DND-41 (cell line): ENCODE data around the gene TBXA2R.

Source experiments
- ATAC-seq: fragments of 200-7000 bp; cut with Tn5 transposase; 3 replicates; pipeline ENCODE4 v1.9.1; 2021; ENCODE audit warnings: low read depth; ENCODE audit not compliant: insufficient read depth
- DNase-seq: peaks from one replicate; pipeline ENCODE4 v3.0.0-alpha.2; 2020
- H2AFZ ChIP-seq: 2 replicates; pipeline ENCODE4 v1.6.0; 2012; ENCODE audit warnings: low read depth, low read length
- H3K27ac ChIP-seq: 2 replicates; pipeline ENCODE4 v1.5.1; 2012; ENCODE audit warnings: low read length, inconsistent platforms
- H3K27me3 ChIP-seq: fragments of 200-600 bp; sonication (generic); 2 replicates; pipeline ENCODE4 v1.6.0; 2012; ENCODE audit warnings: low read length, mild to moderate bottlenecking, inconsistent platforms; ENCODE audit not compliant: insufficient read depth, poor library complexity
- H3K36me3 ChIP-seq: 2 replicates; pipeline ENCODE4 v1.5.1; 2012; ENCODE audit warnings: low read length, inconsistent platforms; ENCODE audit not compliant: insufficient read depth
- H3K4me1 ChIP-seq: 2 replicates; pipeline ENCODE4 v1.5.1; 2012; ENCODE audit warnings: mild to moderate bottlenecking, low read length; ENCODE audit not compliant: insufficient read depth
- H3K4me2 ChIP-seq: 2 replicates; pipeline ENCODE4 v1.6.0; 2012; ENCODE audit warnings: mild to moderate bottlenecking, moderate library complexity, low read length, inconsistent platforms; ENCODE audit not compliant: insufficient read depth
- H3K4me3 ChIP-seq, 2 experiments: fragments of 200-600 bp in 1 of 2; shearing (Covaris generic) in 1 of 2; 2 replicates each; pipeline ENCODE4 v1.5.1; 2012 to 2016; ENCODE audit warnings: inconsistent platforms in 2 of 2, low read length in 2 of 2, mild to moderate bottlenecking in 2 of 2, low read depth in 1 of 2, moderate library complexity in 1 of 2
- H3K79me2 ChIP-seq: 2 replicates; pipeline ENCODE4 v1.6.0; 2012; ENCODE audit warnings: low read length, inconsistent platforms; ENCODE audit not compliant: insufficient read depth
- H3K9ac ChIP-seq: 2 replicates; pipeline ENCODE4 v1.6.0; 2012; ENCODE audit warnings: low read depth, mild to moderate bottlenecking, inconsistent platforms, low read length, moderate library complexity
- H3K9me3 ChIP-seq: 2 replicates; pipeline ENCODE4 v1.5.1; 2012; ENCODE audit warnings: low read length, moderate library complexity, mild to moderate bottlenecking, inconsistent platforms; ENCODE audit not compliant: insufficient read depth, severe bottlenecking
- H4K20me1 ChIP-seq: 2 replicates; pipeline ENCODE4 v1.6.0; 2012; ENCODE audit warnings: low read length; ENCODE audit not compliant: insufficient read depth
- CTCF ChIP-seq: IDR thresholded peaks from 2 replicates; pipeline ENCODE4 v1.5.1; 2012; ENCODE audit warnings: borderline replicate concordance, low read length, moderate library complexity, mild to moderate bottlenecking; ENCODE audit not compliant: poor library complexity, severe bottlenecking; ENCODE audit errors: extremely low read depth
- EZH2 ChIP-seq: IDR thresholded peaks from 3 replicates; pipeline ENCODE4 v1.6.1; 2012; ENCODE audit warnings: borderline replicate concordance, low read depth, mild to moderate bottlenecking, moderate library complexity, low read length, inconsistent platforms; ENCODE audit not compliant: severe bottlenecking

TBXA2R gene

GRCh38 chr19:3623716-3624115 is 17.0 kb upstream of the TBXA2R start:
- Histone ChIP-seq H3K79me2 (peaks cover 32% of the 10 kb centered on the region), H3K4me2 (peak overlapping the region; percentile 94; the same call in 1 of the 2 replicates), H3K4me1 (peaks cover 35% of the 10 kb centered on the region), H3K4me3 (no peak overlapping the region), H3K9me3 (no peaks in the 10 kb centered on the region), H2AFZ (no peak overlapping the region), H3K9ac (no peak overlapping the region; the same call in 1 of the 2 replicates), H3K27ac (no peak overlapping the region), H3K27me3 (no peaks in the 10 kb centered on the region), H4K20me1 (peaks cover 32% of the 10 kb centered on the region), H3K36me3 (peaks cover 55% of the 10 kb centered on the region)
- no peak for DNase-seq
- TF ChIP-seq CTCF (no peak), EZH2 (no peak)
- no peak for ATAC-seq

DNA sequence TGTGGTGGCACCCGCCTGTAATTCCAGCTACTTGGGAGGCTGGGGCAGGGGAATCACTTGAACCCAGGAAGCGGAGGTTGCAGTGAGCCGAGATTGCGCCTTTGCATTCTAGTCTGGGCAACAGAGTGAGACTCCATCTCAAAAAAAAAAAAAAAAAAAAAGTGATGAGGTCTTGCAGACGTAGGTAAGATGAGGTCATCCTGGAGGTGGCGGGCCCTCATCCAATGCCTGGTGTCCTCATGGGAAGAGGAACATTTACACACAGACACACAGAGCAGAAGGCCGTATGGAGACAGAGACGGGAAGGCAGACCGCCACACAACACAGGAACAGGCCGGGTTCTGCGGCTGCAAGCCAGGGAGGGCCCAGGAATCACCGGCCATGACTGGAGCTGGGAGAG is 15.5 kb upstream of the TBXA2R start:
- peaks cover 32% of the 10 kb centered on the region for H3K79me2 ChIP-seq
- peaks cover 68% of the 10 kb centered on the region for H3K36me3 ChIP-seq
- H3K4me3 ChIP-seq: no peak overlapping the region
- peaks cover 32% of the 10 kb centered on the region for H3K4me1 ChIP-seq
- TF ChIP-seq CTCF: no peak
- TF ChIP-seq EZH2: no peak
- no peak overlapping the region for H3K27ac ChIP-seq
- no peak overlapping the region for H3K9ac ChIP-seq
- peaks cover 32% of the 10 kb centered on the region for H4K20me1 ChIP-seq
- H3K9me3 ChIP-seq: no peaks in the 10 kb centered on the region
- H2AFZ ChIP-seq: no peak overlapping the region
- no peaks in the 10 kb centered on the region for H3K27me3 ChIP-seq
- DNase-seq (no peak), ATAC-seq (no peak)
- no peak overlapping the region for H3K4me2 ChIP-seq

GRCh38 chr19:3621689-3622088 is 15.0 kb upstream of the TBXA2R start:
- H3K4me3 ChIP-seq: no peak overlapping the region
- TF ChIP-seq CTCF: no peak
- TF ChIP-seq EZH2: no peak
- peaks cover 28% of the 10 kb centered on the region for H3K4me1 ChIP-seq
- ATAC-seq (no peak), DNase-seq (no peak)
- H3K27me3 ChIP-seq: no peaks in the 10 kb centered on the region
- no peaks in the 10 kb centered on the region for H3K9me3 ChIP-seq
- H2AFZ ChIP-seq: no peak overlapping the region
- H3K79me2 ChIP-seq: peaks cover 32% of the 10 kb centered on the region
- H3K36me3 ChIP-seq: peaks cover 69% of the 10 kb centered on the region
- H3K9ac ChIP-seq: no peak overlapping the region
- H4K20me1 ChIP-seq: peaks cover 32% of the 10 kb centered on the region
- no peak overlapping the region for H3K4me2 ChIP-seq
- no peak overlapping the region for H3K27ac ChIP-seq

DNA sequence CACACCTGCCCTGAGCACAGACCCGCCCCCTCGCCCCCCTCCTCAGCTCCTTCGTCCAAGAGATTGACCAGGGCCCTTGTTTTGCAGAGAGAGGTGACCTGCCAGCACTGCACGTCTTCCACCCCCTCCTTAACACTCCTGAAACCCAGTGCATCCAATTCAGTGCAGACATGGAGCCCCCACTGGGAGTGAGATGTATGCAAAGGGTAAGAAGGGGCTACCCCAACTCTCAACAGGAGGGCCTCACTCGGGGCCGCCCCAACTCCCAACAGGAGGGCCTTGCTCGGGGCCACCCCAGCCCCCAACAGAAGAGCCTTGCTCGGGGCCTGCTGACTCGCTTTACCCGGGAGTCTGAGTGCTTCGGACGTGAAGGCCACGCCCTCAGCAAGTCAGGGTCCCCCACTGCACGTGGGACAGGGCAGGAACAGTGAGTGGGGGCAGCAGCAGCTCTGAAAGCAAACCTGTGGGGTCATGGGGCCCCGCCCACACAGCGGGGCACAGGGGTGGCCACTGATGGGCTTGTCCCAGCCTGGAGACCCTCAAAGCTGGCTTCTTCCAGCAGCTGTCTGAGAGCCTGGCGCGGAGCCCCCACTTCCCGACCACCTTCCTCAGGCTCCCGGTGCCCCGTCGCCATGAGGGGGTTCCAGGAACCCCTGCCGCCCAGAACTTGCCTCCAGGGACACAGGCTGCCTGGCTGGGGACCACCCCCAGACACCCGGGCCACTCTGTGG is 14.3 kb upstream of the TBXA2R start:
- peaks cover 66% of the 10 kb centered on the region for H3K36me3 ChIP-seq
- no peak for DNase-seq
- no peak overlapping the region for H2AFZ ChIP-seq
- no peak overlapping the region for H3K9ac ChIP-seq
- no peak for ATAC-seq
- no peak overlapping the region for H3K4me2 ChIP-seq
- peaks cover 24% of the 10 kb centered on the region for H3K4me1 ChIP-seq
- no peaks in the 10 kb centered on the region for H3K9me3 ChIP-seq
- H4K20me1 ChIP-seq: peaks cover 26% of the 10 kb centered on the region
- H3K27me3 ChIP-seq: no peaks in the 10 kb centered on the region
- no peak overlapping the region for H3K27ac ChIP-seq
- no peak for TF ChIP-seq CTCF
- TF ChIP-seq EZH2: no peak
- H3K4me3 ChIP-seq: no peak overlapping the region
- peaks cover 25% of the 10 kb centered on the region for H3K79me2 ChIP-seq
